ENCODE measurements around the gene ASB18. TPM values are rescaled to one million over a fixed set of nuclear protein-coding genes. Genes with fewer than 3 reads are reported as not detected.

The ASB18 gene
- not detected for total RNA-seq

GRCh38 chr2:236264256-236264655 lies at the start of gene ASB18:
ASB18 (minus strand) TSS chr2:236264406; CDS start chr2:236264345, 61 bp downstream.
- ATAC-seq (no peak), DNase-seq (ENCODE audit: low spot score) (no peak)
- H3K4me3 Mint-ChIP-seq: no peak within 1 kb of the TSS
- no peaks in the 10 kb centered on the region for H3K9me3 Mint-ChIP-seq
- H3K36me3 Mint-ChIP-seq: no peaks in the 10 kb centered on the region
- H3K27me3 Mint-ChIP-seq: peaks cover 17 to 41% of the 10 kb centered on the region in 2 donors
- H3K27ac Mint-ChIP-seq: no peak within 1 kb of the TSS
- no peaks in the 10 kb centered on the region for H3K4me1 Mint-ChIP-seq (ENCODE audit: low read depth in 2 of 2)

GRCh38 chr2:236311286-236311685 lies 47.1 kb upstream of the ASB18 start:
- DNase-seq (ENCODE audit: low spot score): no peak
- H3K36me3 Mint-ChIP-seq: no peaks in the 10 kb centered on the region

GRCh38 chr2:236309669-236310029 lies 45.4 kb upstream of the ASB18 start:
- Mint-ChIP-seq H3K4me3 (no peak overlapping the region), H3K27ac (no peak overlapping the region), H3K36me3 (no peaks in the 10 kb centered on the region), H3K4me1 (ENCODE audit: low read depth in 2 of 2) (no peaks in the 10 kb centered on the region), H3K27me3 (peaks cover 7 to 30% of the 10 kb centered on the region in 2 donors), H3K9me3 (no peaks in the 10 kb centered on the region)
- ATAC-seq (peak in 1 of 2 donors; percentile 14), DNase-seq (ENCODE audit: low spot score) (no peak)

More at GRCh38 chr2:236311286-236311685, 47.1 kb upstream of the ASB18 start:
- ATAC-seq: no peak
- Mint-ChIP-seq H3K9me3 (no peaks in the 10 kb centered on the region), H3K27ac (no peak overlapping the region), H3K4me1 (ENCODE audit: low read depth in 2 of 2) (no peaks in the 10 kb centered on the region), H3K4me3 (no peak overlapping the region), H3K27me3 (peaks cover 8 to 37% of the 10 kb centered on the region in 2 donors)

GRCh38 chr2:236308855-236309668 lies 44.9 kb upstream of the ASB18 start:
- ATAC-seq (no peak), DNase-seq (ENCODE audit: low spot score) (no peak)
- H3K27me3 Mint-ChIP-seq: peaks cover 7 to 28% of the 10 kb centered on the region in 2 donors
- H3K27ac Mint-ChIP-seq: no peak overlapping the region
- no peaks in the 10 kb centered on the region for H3K9me3 Mint-ChIP-seq
- H3K36me3 Mint-ChIP-seq: no peaks in the 10 kb centered on the region
- no peaks in the 10 kb centered on the region for H3K4me1 Mint-ChIP-seq (ENCODE audit: low read depth in 2 of 2)
- no peak overlapping the region for H3K4me3 Mint-ChIP-seq

- no peaks in the 10 kb centered on the region for H3K36me3 Mint-ChIP-seq
- H3K27ac Mint-ChIP-seq: no peak overlapping the region
- peaks cover 6 to 14% of the 10 kb centered on the region in 2 donors for H3K27me3 Mint-ChIP-seq
- ATAC-seq: no peak
- no peaks in the 10 kb centered on the region for H3K4me1 Mint-ChIP-seq (ENCODE audit: low read depth in 2 of 2)
- no peaks in the 10 kb centered on the region for H3K9me3 Mint-ChIP-seq
- no peak overlapping the region for H3K4me3 Mint-ChIP-seq
- no peak for DNase-seq (ENCODE audit: low spot score)
Measured at GRCh38 chr2:236307641-236308040, 43.4 kb upstream of the ASB18 start.

GRCh38 chr2:236306825-236307540 lies 42.8 kb upstream of the ASB18 start:
- no peaks in the 10 kb centered on the region for H3K4me1 Mint-ChIP-seq (ENCODE audit: low read depth in 2 of 2)
- no peak for ATAC-seq
- DNase-seq (ENCODE audit: low spot score): no peak
- peaks cover 8 to 9% of the 10 kb centered on the region in 2 donors for H3K27me3 Mint-ChIP-seq
- H3K27ac Mint-ChIP-seq: no peak overlapping the region
- H3K36me3 Mint-ChIP-seq: no peaks in the 10 kb centered on the region
- no peaks in the 10 kb centered on the region for H3K9me3 Mint-ChIP-seq
- H3K4me3 Mint-ChIP-seq: no peak overlapping the region

GRCh38 chr2:236305964-236306605 lies 41.9 kb upstream of the ASB18 start:
- H3K4me3 Mint-ChIP-seq: no peak overlapping the region
- H3K27me3 Mint-ChIP-seq: peaks cover 8 to 9% of the 10 kb centered on the region in 2 donors
- no peaks in the 10 kb centered on the region for H3K4me1 Mint-ChIP-seq (ENCODE audit: low read depth in 2 of 2)
- H3K36me3 Mint-ChIP-seq: no peaks in the 10 kb centered on the region
- ATAC-seq (no peak), DNase-seq (ENCODE audit: low spot score) (no peak)
- peak overlapping the region in 1 of 2 donors; percentile 45 for H3K27ac Mint-ChIP-seq
- no peaks in the 10 kb centered on the region for H3K9me3 Mint-ChIP-seq

- Mint-ChIP-seq H3K4me1 (ENCODE audit: low read depth in 2 of 2) (no peaks in the 10 kb centered on the region), H3K27me3 (peaks cover 9 to 11% of the 10 kb centered on the region in 2 donors), H3K4me3 (no peak overlapping the region), H3K36me3 (no peaks in the 10 kb centered on the region), H3K9me3 (no peaks in the 10 kb centered on the region), H3K27ac (peak overlapping the region in 1 of 2 donors; percentile 45)
- DNase-seq (ENCODE audit: low spot score): no peak
- ATAC-seq: no peak
Measured at GRCh38 chr2:236305531-236305930, 41.3 kb upstream of the ASB18 start.

GRCh38 chr2:236303935-236304334 lies 39.7 kb upstream of the ASB18 start:
- DNase-seq (ENCODE audit: low spot score) (no peak), ATAC-seq (no peak)
- no peaks in the 10 kb centered on the region for H3K36me3 Mint-ChIP-seq
- no peaks in the 10 kb centered on the region for H3K4me1 Mint-ChIP-seq (ENCODE audit: low read depth in 2 of 2)
- no peak overlapping the region for H3K4me3 Mint-ChIP-seq
- peaks cover 9 to 17% of the 10 kb centered on the region in 2 donors for H3K27me3 Mint-ChIP-seq
- H3K9me3 Mint-ChIP-seq: no peaks in the 10 kb centered on the region
- no peak overlapping the region for H3K27ac Mint-ChIP-seq

GRCh38 chr2:236302555-236302954 lies 38.3 kb upstream of the ASB18 start:
- ATAC-seq (no peak), DNase-seq (ENCODE audit: low spot score) (no peak)
- H3K4me3 Mint-ChIP-seq: no peak overlapping the region
- no peaks in the 10 kb centered on the region for H3K4me1 Mint-ChIP-seq (ENCODE audit: low read depth in 2 of 2)
- no peaks in the 10 kb centered on the region for H3K9me3 Mint-ChIP-seq
- no peaks in the 10 kb centered on the region for H3K36me3 Mint-ChIP-seq
- H3K27me3 Mint-ChIP-seq: peaks cover 9 to 17% of the 10 kb centered on the region in 2 donors
- H3K27ac Mint-ChIP-seq: no peak overlapping the region

- DNase-seq (ENCODE audit: low spot score) (no peak), ATAC-seq (peak; percentile 7 to 36)
- Mint-ChIP-seq H3K27me3 (peaks cover 14 to 18% of the 10 kb centered on the region in 2 donors), H3K27ac (no peak overlapping the region), H3K4me1 (ENCODE audit: low read depth in 2 of 2) (no peaks in the 10 kb centered on the region), H3K9me3 (no peaks in the 10 kb centered on the region), H3K4me3 (no peak overlapping the region), H3K36me3 (no peaks in the 10 kb centered on the region)
Measured at GRCh38 chr2:236298924-236299475, 34.8 kb upstream of the ASB18 start.

GRCh38 chr2:236295481-236295880 lies 31.3 kb upstream of the ASB18 start:
- Mint-ChIP-seq H3K9me3 (no peaks in the 10 kb centered on the region), H3K27me3 (peaks cover 17 to 31% of the 10 kb centered on the region in 2 donors), H3K36me3 (no peaks in the 10 kb centered on the region), H3K4me3 (no peak overlapping the region), H3K27ac (no peak overlapping the region), H3K4me1 (ENCODE audit: low read depth in 2 of 2) (no peaks in the 10 kb centered on the region)
- ATAC-seq: no peak
- no peak for DNase-seq (ENCODE audit: low spot score)

- H3K4me1 Mint-ChIP-seq (ENCODE audit: low read depth in 2 of 2): no peaks in the 10 kb centered on the region
- H3K9me3 Mint-ChIP-seq: no peaks in the 10 kb centered on the region
- no peak overlapping the region for H3K27ac Mint-ChIP-seq
- no peak for ATAC-seq
- H3K27me3 Mint-ChIP-seq: peaks cover 19 to 30% of the 10 kb centered on the region in 2 donors
- DNase-seq (ENCODE audit: low spot score): no peak
- H3K36me3 Mint-ChIP-seq: no peaks in the 10 kb centered on the region
- no peak overlapping the region for H3K4me3 Mint-ChIP-seq
Measured at GRCh38 chr2:236294647-236295046, 30.4 kb upstream of the ASB18 start.
